Endothelial cell (in vitro differentiated cells): ENCODE results near the gene KASH5. TPM values are rescaled to one million over a fixed set of nuclear protein-coding genes. Genes with fewer than 3 reads are reported as not detected.

Source experiments
- DNase-seq: peaks from one replicate; pipeline ENCODE4 v3.0.0; 2021; ENCODE audit warnings: low spot score
- H3K27ac Mint-ChIP-seq: one replicate; pipeline ENCODE4 v1.8.0; 2021; ENCODE audit warnings: mixed read lengths, inconsistent platforms; ENCODE audit not compliant: unreplicated experiment
- H3K27me3 Mint-ChIP-seq: one replicate; pipeline ENCODE4 v1.8.0; 2021; ENCODE audit warnings: mild to moderate bottlenecking, moderate library complexity, mixed read lengths, inconsistent platforms; ENCODE audit not compliant: unreplicated experiment
- H3K36me3 Mint-ChIP-seq: one replicate; pipeline ENCODE4 v1.8.0; 2021; ENCODE audit warnings: mild to moderate bottlenecking, low read depth, mixed read lengths, inconsistent platforms; ENCODE audit not compliant: unreplicated experiment
- H3K4me1 Mint-ChIP-seq: one replicate; pipeline ENCODE4 v1.8.0; 2021; ENCODE audit warnings: mild to moderate bottlenecking, mixed read lengths, inconsistent platforms; ENCODE audit not compliant: unreplicated experiment
- H3K4me3 Mint-ChIP-seq: one replicate; pipeline ENCODE4 v1.8.0; 2021; ENCODE audit warnings: mild to moderate bottlenecking, mixed read lengths, inconsistent platforms; ENCODE audit not compliant: unreplicated experiment
- H3K9me3 Mint-ChIP-seq: one replicate; pipeline ENCODE4 v1.8.0; 2021; ENCODE audit warnings: mixed read lengths, inconsistent platforms; ENCODE audit not compliant: unreplicated experiment
- CTCF ChIP-seq: fragments of 200-600 bp; sonication (generic); IDR thresholded peaks from one replicate; pipeline ENCODE4 v1.5.0; 2021; ENCODE audit warnings: antibody characterized with exemption; ENCODE audit not compliant: unreplicated experiment
- total RNA-seq: library from RNA; stranded (reverse); fragmentation: NEBNext Ultra II Directional; extraction: Animal tissue kit (Norgen Biotek cat#: 25700); gene quantifications from one replicate; pipeline ENCODE4 v1.2.1, GENCODE V29; 2021; ENCODE audit not compliant: unreplicated experiment

Gene KASH5
- total RNA-seq, 1 donor from 2014 or later, result 0.26 TPM

GRCh38 chr19:49421039-49421877 is 33.2 kb downstream of the KASH5 start:
- H3K27me3 Mint-ChIP-seq, result peaks cover 15% of the 10 kb centered on the region
- H3K36me3 Mint-ChIP-seq, result peaks cover 14% of the 10 kb centered on the region
- no peak overlapping the region for H3K27ac Mint-ChIP-seq
- TF ChIP-seq CTCF, result no peak
- peak overlapping the region; percentile 62 for H3K4me3 Mint-ChIP-seq
- peaks cover 26% of the 10 kb centered on the region for H3K4me1 Mint-ChIP-seq
- H3K9me3 Mint-ChIP-seq, result no peaks in the 10 kb centered on the region
- peak; percentile 69 for DNase-seq

- Mint-ChIP-seq H3K27me3 (peaks cover 20% of the 10 kb centered on the region), H3K36me3 (peaks cover 16% of the 10 kb centered on the region), H3K27ac (no peak overlapping the region), H3K9me3 (no peaks in the 10 kb centered on the region), H3K4me1 (peaks cover 32% of the 10 kb centered on the region), H3K4me3 (peak overlapping the region; percentile 27)
- no peak for DNase-seq
- TF ChIP-seq CTCF, result no peak
Observed at GRCh38 chr19:49421878-49422202, 33.8 kb downstream of the KASH5 start.

- Mint-ChIP-seq H3K4me1 (peaks cover 34% of the 10 kb centered on the region), H3K9me3 (no peaks in the 10 kb centered on the region), H3K27me3 (peaks cover 25% of the 10 kb centered on the region), H3K36me3 (peaks cover 22% of the 10 kb centered on the region), H3K4me3 (peak overlapping the region; percentile 80), H3K27ac (peak overlapping the region; percentile 48)
- peak; percentile 75 for DNase-seq
- peak; percentile 76 for TF ChIP-seq CTCF
Observed at GRCh38 chr19:49422407-49423070, 34.5 kb downstream of the KASH5 start.

- DNase-seq, result no peak
- Mint-ChIP-seq H3K4me3 (peak within 1 kb of the TSS; percentile 80), H3K27ac (peak within 1 kb of the TSS; percentile 48), H3K27me3 (peaks cover 27% of the 10 kb centered on the region), H3K4me1 (peaks cover 33% of the 10 kb centered on the region), H3K36me3 (peaks cover 22% of the 10 kb centered on the region), H3K9me3 (no peaks in the 10 kb centered on the region)
- no peak for TF ChIP-seq CTCF
Observed at GRCh38 chr19:49423071-49423984, 35.3 kb downstream of the KASH5 start, which contains the start of gene PTH2. PTH2 (minus strand) TSS chr19:49423441; CDS start chr19:49423339, 102 bp downstream.
